HG03159 (cell line): ENCODE results near the gene C2CD4C.
"Not testable (repeated sequence)": the region's sequence is repeated elsewhere in the genome, so short reads cannot be mapped to it uniquely, and the experiment has no call there.

Experiments used
- ATAC-seq: cut with Tn5 transposase; IDR thresholded peaks from one replicate; pipeline ENCODE4 v1.9.1; 2021; ENCODE audit warnings: mild to moderate bottlenecking, moderate library complexity; ENCODE audit not compliant: unreplicated experiment

Gene C2CD4C

GRCh38 chr19:383922-384798 lies 24.8 kb downstream of the C2CD4C start:
- no peak for ATAC-seq

GRCh38 chr19:383040-383439 lies 25.9 kb downstream of the C2CD4C start:
- ATAC-seq = no peak

- not testable (repeated sequence) for ATAC-seq
These were observed 26.4 kb downstream of the C2CD4C start for GRCh38 chr19:382578-382977.

GRCh38 chr19:381901-382300 lies 27.0 kb downstream of the C2CD4C start:
- ATAC-seq = not testable (repeated sequence)

- not testable (repeated sequence) for ATAC-seq
These were observed 28.2 kb downstream of the C2CD4C start for GRCh38 chr19:380618-381219.

- no peak for ATAC-seq
These were observed 29.2 kb downstream of the C2CD4C start for GRCh38 chr19:379796-380195.

- ATAC-seq = no peak
These were observed 30.2 kb downstream of the C2CD4C start for GRCh38 chr19:378706-379105.

- no peak for ATAC-seq
These were observed 31.0 kb downstream of the C2CD4C start for GRCh38 chr19:377801-378581.

GRCh38 chr19:376111-376470 lies 32.9 kb downstream of the C2CD4C start:
- no peak for ATAC-seq

- ATAC-seq = no peak
These were observed 33.4 kb downstream of the C2CD4C start for GRCh38 chr19:375395-376110.

GRCh38 chr19:374886-375235 lies 34.1 kb downstream of the C2CD4C start:
- no peak for ATAC-seq

GRCh38 chr19:374183-374885 lies 34.6 kb downstream of the C2CD4C start:
- no peak for ATAC-seq

GRCh38 chr19:373391-374182 lies 35.4 kb downstream of the C2CD4C start:
- ATAC-seq = no peak

- ATAC-seq = no peak
These were observed 36.5 kb downstream of the C2CD4C start for GRCh38 chr19:372306-372890.

GRCh38 chr19:371501-372168 lies 37.3 kb downstream of the C2CD4C start:
- no peak for ATAC-seq

- ATAC-seq = no peak
These were observed 38.2 kb downstream of the C2CD4C start for GRCh38 chr19:370641-371330.

GRCh38 chr19:369876-370275 lies 39.1 kb downstream of the C2CD4C start:
- no peak for ATAC-seq

GRCh38 chr19:369256-369655 lies 39.7 kb downstream of the C2CD4C start:
- ATAC-seq = no peak
